Activated T-helper 1 cell treated with anti-CD3 and anti-CD28 coated beads, Interleukin-12 subunit alpha, Interleukin-12 subunit beta, Interleukin-2, Interleukin-4 antibody, amounts not matched to agents 30 ng/mL and 10 ng/mL and 1 ng/mL, durations not matched to agents 14 hours and 24 hours and 36 hours (primary cell): Measurements from ENCODE around the gene CAPG. TPM values are rescaled to one million over a fixed set of nuclear protein-coding genes. Genes with fewer than 3 reads are reported as not detected.
A peak's percentile ranks its signal among the peaks of the same experiment; 100 is the strongest.

Source experiments
- DNase-seq: peaks from one replicate; pipeline ENCODE4 v3.0.0; 2021; ENCODE audit warnings: low spot score
- H3K27ac Mint-ChIP-seq: one replicate; pipeline ENCODE4 v1.8.0; 2021; ENCODE audit warnings: mild to moderate bottlenecking, mixed read lengths
- H3K27me3 Mint-ChIP-seq: one replicate; pipeline ENCODE4 v1.8.0; 2022; ENCODE audit warnings: mild to moderate bottlenecking, moderate library complexity, mixed read lengths; ENCODE audit not compliant: insufficient read depth
- H3K36me3 Mint-ChIP-seq: one replicate; pipeline ENCODE4 v1.8.0; 2021; ENCODE audit warnings: low read depth, mixed read lengths
- H3K4me1 Mint-ChIP-seq: one replicate; pipeline ENCODE4 v1.8.0; 2021; ENCODE audit warnings: low read depth, mixed read lengths
- H3K4me3 Mint-ChIP-seq: one replicate; pipeline ENCODE4 v1.8.0; 2021; ENCODE audit warnings: mild to moderate bottlenecking, moderate library complexity, mixed read lengths
- H3K9me3 Mint-ChIP-seq: one replicate; pipeline ENCODE4 v1.8.0; 2021; ENCODE audit warnings: mixed read lengths
- intact Hi-C: fragments of 100-400 bp; cut with micrococcal nuclease; formaldehyde crosslinking; loops from one replicate; pipeline ENCODE4 v1.15.1; 2024
- total RNA-seq: library from RNA; stranded (reverse); gene quantifications from 2 replicates; pipeline ENCODE4 v1.2.3, GENCODE V29; 2022

Gene CAPG
- total RNA-seq, 1 donor from 2014 or later, result 35.5 TPM

GRCh38 chr2:85435981-85436835, 26.0 kb upstream of the CAPG start:
- intact Hi-C loops, result no loop called here
- peak overlapping the region; percentile 83 for H3K4me3 Mint-ChIP-seq
- H3K4me1 Mint-ChIP-seq, result peaks cover 26% of the 10 kb centered on the region
- peak overlapping the region; percentile 97 for H3K27ac Mint-ChIP-seq
- H3K27me3 Mint-ChIP-seq, result peaks cover 1% of the 10 kb centered on the region
- no peaks in the 10 kb centered on the region for H3K36me3 Mint-ChIP-seq
- no peaks in the 10 kb centered on the region for H3K9me3 Mint-ChIP-seq
- DNase-seq, result no peak

GRCh38 chr2:85435220-85435958, 25.2 kb upstream of the CAPG start:
- H3K4me1 Mint-ChIP-seq, result peaks cover 26% of the 10 kb centered on the region
- peak overlapping the region; percentile 53 for H3K4me3 Mint-ChIP-seq
- H3K27me3 Mint-ChIP-seq, result peaks cover 1% of the 10 kb centered on the region
- DNase-seq, result no peak
- intact Hi-C loops, result no loop called here
- no peaks in the 10 kb centered on the region for H3K36me3 Mint-ChIP-seq
- no peaks in the 10 kb centered on the region for H3K9me3 Mint-ChIP-seq
- no peak overlapping the region for H3K27ac Mint-ChIP-seq

DNA sequence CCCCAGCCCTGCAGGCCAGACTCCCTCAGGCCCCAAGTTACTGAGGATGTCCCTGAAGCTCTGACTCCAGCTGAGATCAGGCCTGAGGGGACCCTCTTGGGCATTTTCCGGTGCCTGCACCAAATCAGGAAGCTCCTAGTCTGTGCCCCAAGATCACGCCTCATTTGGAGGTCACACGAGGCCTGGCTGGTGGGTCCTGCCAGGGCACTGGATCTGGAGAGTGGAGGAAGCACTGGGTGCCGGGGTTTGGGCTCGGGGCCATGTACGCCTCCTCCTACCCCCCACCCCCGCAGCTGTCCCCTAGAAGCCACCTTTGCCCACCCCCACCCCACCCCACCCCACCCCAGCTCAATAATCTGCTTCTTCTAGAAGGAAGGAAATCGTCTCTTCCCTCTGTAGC, 24.5 kb upstream of the CAPG start:
- DNase-seq, result no peak
- H3K36me3 Mint-ChIP-seq, result no peaks in the 10 kb centered on the region
- no peak overlapping the region for H3K4me3 Mint-ChIP-seq
- H3K27ac Mint-ChIP-seq, result no peak overlapping the region
- H3K9me3 Mint-ChIP-seq, result no peaks in the 10 kb centered on the region
- peaks cover 21% of the 10 kb centered on the region for H3K4me1 Mint-ChIP-seq
- intact Hi-C loops, result no loop called here
- peaks cover 1% of the 10 kb centered on the region for H3K27me3 Mint-ChIP-seq

- DNase-seq, result no peak
- Mint-ChIP-seq H3K36me3 (no peaks in the 10 kb centered on the region), H3K27ac (no peak overlapping the region), H3K4me3 (no peak overlapping the region), H3K27me3 (peaks cover 1% of the 10 kb centered on the region), H3K4me1 (peaks cover 20% of the 10 kb centered on the region), H3K9me3 (no peaks in the 10 kb centered on the region)
- intact Hi-C loops, result no loop called here
Measured at GRCh38 chr2:85433511-85434089, 23.4 kb upstream of the CAPG start.

- Mint-ChIP-seq H3K27me3 (no peaks in the 10 kb centered on the region), H3K4me3 (no peak overlapping the region), H3K27ac (no peak overlapping the region), H3K4me1 (peaks cover 8% of the 10 kb centered on the region), H3K9me3 (no peaks in the 10 kb centered on the region), H3K36me3 (no peaks in the 10 kb centered on the region)
- DNase-seq, result no peak
- intact Hi-C loops, result no loop called here
Measured at GRCh38 chr2:85431570-85432205, 21.5 kb upstream of the CAPG start.

GRCh38 chr2:85430752-85431569, 20.8 kb upstream of the CAPG start:
- Mint-ChIP-seq H3K27ac (no peak overlapping the region), H3K27me3 (no peaks in the 10 kb centered on the region), H3K4me3 (no peak overlapping the region), H3K4me1 (peaks cover 2% of the 10 kb centered on the region), H3K36me3 (no peaks in the 10 kb centered on the region), H3K9me3 (no peaks in the 10 kb centered on the region)
- intact Hi-C loops, result no loop called here
- DNase-seq, result no peak

GRCh38 chr2:85429924-85430289, 19.7 kb upstream of the CAPG start:
- no peak for DNase-seq
- Mint-ChIP-seq H3K4me1 (no peaks in the 10 kb centered on the region), H3K36me3 (no peaks in the 10 kb centered on the region), H3K27ac (no peak overlapping the region), H3K27me3 (no peaks in the 10 kb centered on the region), H3K9me3 (no peaks in the 10 kb centered on the region), H3K4me3 (no peak overlapping the region)
- intact Hi-C loops, result no loop called here

DNA sequence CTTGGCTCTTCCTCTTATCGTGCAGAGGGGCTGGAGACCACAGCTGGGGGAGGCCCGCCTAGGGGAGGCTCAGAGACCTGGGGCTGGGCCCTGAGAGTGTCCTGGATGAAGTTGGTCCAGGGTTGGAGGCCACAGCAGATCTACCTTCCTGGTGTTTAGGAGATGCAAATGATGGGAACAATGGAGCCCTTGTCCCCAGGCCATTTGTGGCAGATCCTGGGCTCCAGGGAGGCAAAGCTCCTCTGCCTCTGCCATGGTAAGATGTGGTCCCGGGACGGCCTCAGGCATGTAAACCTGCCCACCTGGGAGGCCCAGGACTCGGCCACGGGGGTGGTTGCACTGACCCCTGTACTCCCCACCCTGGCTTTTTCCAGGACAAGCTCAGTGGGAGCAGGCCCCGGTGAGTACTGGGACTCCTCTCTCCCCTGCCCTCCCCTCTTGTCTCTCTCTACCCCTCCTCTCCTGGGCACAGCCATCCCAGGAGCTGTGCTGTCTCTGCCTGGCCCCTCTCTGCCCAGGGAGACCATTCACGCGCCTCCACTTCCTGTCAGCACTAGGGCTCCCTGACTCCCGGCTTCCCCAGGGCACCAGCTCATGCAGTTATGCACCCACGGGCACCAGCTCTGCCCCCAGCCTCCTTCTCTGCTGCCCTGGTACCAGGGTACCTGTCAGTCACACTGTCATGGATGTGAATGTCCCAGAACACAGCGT, 19.2 kb upstream of the CAPG start:
- H3K4me3 Mint-ChIP-seq, result no peak overlapping the region
- DNase-seq, result no peak
- no peaks in the 10 kb centered on the region for H3K36me3 Mint-ChIP-seq
- no peaks in the 10 kb centered on the region for H3K9me3 Mint-ChIP-seq
- H3K4me1 Mint-ChIP-seq, result no peaks in the 10 kb centered on the region
- intact Hi-C loops, result no loop called here
- no peaks in the 10 kb centered on the region for H3K27me3 Mint-ChIP-seq
- no peak overlapping the region for H3K27ac Mint-ChIP-seq

- Mint-ChIP-seq H3K4me3 (no peak overlapping the region), H3K9me3 (no peaks in the 10 kb centered on the region), H3K4me1 (no peaks in the 10 kb centered on the region), H3K36me3 (no peaks in the 10 kb centered on the region), H3K27me3 (no peaks in the 10 kb centered on the region), H3K27ac (no peak overlapping the region)
- intact Hi-C loops, result no loop called here
- DNase-seq, result no peak
Measured at GRCh38 chr2:85428343-85428881, 18.2 kb upstream of the CAPG start.

- Mint-ChIP-seq H3K27ac (no peak overlapping the region), H3K27me3 (no peaks in the 10 kb centered on the region), H3K36me3 (no peaks in the 10 kb centered on the region), H3K9me3 (no peaks in the 10 kb centered on the region), H3K4me1 (no peaks in the 10 kb centered on the region), H3K4me3 (no peak overlapping the region)
- intact Hi-C loops, result no loop called here
- no peak for DNase-seq
Measured at GRCh38 chr2:85427300-85427835, 17.2 kb upstream of the CAPG start.

GRCh38 chr2:85425588-85425987, 15.4 kb upstream of the CAPG start:
- H3K4me3 Mint-ChIP-seq, result no peak overlapping the region
- no peaks in the 10 kb centered on the region for H3K27me3 Mint-ChIP-seq
- no peaks in the 10 kb centered on the region for H3K9me3 Mint-ChIP-seq
- DNase-seq, result no peak
- peaks cover 9% of the 10 kb centered on the region for H3K4me1 Mint-ChIP-seq
- no peak overlapping the region for H3K27ac Mint-ChIP-seq
- H3K36me3 Mint-ChIP-seq, result no peaks in the 10 kb centered on the region
- intact Hi-C loops, result no loop called here
